CD4-positive, alpha-beta T cell treated with Interleukin-17A for 4 hours (primary cell): ENCODE results near the gene PEX7.
A peak's percentile ranks its signal among the peaks of the same experiment; 100 is the strongest.
"Not testable (repeated sequence)": the region's sequence is repeated elsewhere in the genome, so short reads cannot be mapped to it uniquely, and the experiment has no call there.

Experiments
- DNase-seq: peaks from one replicate; pipeline ENCODE4 v3.0.0-alpha.2; 2020; ENCODE audit warnings: mixed read lengths

PEX7 gene

DNA sequence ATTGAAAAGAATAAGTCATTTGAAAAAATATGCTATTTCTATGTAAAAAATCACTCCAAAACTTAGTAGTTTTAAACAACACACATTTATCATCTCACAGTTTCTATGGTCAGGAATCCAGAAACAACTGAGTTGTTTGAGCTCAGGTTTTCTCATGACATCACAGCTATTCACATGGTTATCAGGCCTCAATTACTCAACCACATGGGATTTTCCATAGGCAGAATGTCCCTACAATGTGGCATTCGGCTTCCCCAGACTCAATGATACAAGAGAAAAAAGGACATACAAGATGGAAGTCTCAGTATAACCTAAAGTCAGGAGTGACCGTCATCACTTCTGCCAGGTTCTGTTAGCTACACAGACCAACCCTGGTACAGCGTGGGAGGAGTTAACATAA is 96.3 kb downstream of the PEX7 start:
- DNase-seq, result no peak

DNA sequence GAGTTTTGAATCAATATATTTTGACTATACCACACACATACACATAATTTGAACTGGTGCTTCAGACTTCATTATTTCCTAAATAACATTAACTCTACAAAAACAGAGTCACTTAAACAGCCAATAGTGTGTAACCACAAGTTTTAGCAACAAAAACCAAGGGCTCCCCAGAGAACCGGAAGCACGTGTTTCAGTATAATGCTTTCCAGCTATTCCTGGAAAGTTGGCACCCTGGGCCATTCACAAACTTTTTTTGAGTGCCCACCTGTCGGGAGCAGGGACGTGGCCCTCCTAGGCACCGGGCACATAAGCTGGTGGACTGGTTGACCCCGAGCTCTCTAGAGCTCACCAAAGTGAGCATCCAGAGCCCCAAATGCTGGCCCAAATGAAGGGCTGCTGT is 97.8 kb downstream of the PEX7 start:
- no peak for DNase-seq

DNA sequence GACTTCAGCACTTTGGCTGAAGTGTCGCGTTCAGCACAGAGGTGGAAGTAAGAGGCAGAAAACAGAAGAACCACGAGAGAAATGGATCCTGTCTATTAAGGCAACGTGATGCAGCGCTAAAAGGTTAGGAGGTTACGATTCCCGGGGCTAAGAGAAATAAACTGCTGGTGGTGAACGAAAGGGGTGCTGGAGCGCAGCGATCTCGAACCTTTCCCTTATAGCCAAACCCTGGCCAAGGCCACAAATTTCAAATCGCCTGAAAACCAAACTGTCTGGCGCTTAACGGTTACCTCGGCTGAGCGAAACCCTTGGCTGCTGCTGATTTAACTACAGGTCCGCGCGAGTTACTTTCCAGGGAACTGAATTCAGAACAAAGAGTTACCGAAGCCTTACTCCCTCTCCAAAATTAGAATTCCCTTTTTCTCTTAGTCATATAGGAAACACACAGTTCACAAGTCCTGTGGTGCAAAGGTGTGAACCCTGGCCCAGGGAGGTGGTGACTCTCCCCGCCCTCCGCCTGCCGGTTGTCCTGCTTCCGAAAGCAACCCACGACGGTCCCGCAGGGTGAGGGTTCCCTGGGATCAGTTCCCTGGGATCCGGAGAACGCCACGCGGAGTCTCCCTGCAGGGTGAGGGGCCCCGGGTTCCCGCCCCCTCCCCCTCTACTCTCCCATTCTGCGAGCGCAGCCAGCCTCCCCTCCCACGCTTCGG is 98.4 kb downstream of the PEX7 start:
- peak; percentile 14 for DNase-seq

DNA sequence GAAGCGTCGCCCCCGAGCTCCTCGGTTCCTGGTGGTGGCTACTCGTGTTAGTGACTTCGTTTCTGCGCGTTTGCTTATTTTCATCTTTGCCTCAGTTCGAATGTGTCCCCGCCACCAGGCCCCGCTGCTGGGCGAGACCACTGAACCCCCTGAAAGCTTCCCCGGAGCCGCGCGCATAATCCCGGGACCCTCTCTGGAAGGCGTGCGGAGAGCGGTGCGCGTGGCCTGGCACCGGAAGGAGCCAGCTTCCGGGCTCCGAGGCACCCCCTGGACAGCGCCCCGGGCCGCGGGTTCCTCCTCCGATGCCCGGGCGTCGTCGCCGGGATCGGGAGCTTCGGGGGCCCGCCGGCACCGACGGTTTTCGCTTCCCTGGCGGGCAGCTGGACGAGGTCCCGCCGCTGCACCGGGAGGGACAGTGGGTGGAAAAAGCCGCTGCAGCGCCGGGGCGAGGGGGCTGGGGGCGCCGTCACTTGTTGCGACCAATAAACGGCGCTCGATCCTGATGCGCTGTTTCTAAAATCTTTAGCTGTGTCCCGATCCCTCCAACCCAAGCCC is 99.1 kb downstream of the PEX7 start:
- peak; percentile 4 for DNase-seq

DNA sequence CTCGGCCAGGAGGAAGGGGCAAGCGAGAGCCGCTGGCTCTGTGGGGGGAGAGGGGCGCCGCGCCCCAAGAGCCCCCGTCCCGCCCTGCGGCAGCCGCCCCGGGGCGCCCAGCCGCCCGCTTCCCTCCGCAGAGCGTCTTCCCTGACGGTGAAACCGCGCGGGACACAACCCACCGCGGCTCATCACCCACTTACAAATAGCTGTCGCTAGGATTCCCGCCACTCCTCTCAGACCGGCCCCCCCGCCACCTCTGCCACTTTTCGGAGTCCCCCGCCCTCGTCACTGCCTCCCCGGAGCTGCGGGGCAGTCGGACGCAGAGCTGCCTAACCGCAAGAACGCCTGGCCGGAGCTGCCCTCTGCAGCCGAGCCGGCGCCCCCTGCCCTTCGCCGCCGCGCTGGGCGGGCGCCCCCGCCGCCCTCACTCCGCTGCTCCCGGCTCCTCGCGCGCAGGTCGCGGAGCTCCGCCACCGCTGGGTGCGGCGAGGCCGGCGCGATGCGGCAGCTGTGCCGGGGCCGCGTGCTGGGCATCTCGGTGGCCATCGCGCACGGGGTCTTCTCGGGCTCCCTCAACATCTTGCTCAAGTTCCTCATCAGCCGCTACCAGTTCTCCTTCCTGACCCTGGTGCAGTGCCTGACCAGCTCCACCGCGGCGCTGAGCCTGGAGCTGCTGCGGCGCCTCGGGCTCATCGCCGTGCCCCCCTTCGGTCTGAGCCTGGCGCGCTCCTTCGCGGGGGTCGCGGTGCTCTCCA is 99.7 kb downstream of the PEX7 start, which contains the start of gene SLC35D3:
Gene SLC35D3 (plus strand): TSS at position 366 of the 749 bp plus-strand sequence. CDS start 128 bp downstream, at position 494.
- peak; percentile 8 for DNase-seq

DNA sequence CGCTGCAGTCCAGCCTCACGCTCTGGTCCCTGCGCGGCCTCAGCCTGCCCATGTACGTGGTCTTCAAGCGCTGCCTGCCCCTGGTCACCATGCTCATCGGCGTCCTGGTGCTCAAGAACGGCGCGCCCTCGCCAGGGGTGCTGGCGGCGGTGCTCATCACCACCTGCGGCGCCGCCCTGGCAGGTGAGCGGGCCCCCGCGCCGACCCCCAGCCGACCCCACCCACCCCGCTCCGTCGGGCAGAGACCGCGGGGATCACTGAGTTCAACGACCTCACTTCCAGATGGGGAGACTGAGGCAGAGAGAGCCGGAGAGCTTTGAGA is 100.3 kb downstream of the PEX7 start:
- DNase-seq, result peak; percentile 5

DNA sequence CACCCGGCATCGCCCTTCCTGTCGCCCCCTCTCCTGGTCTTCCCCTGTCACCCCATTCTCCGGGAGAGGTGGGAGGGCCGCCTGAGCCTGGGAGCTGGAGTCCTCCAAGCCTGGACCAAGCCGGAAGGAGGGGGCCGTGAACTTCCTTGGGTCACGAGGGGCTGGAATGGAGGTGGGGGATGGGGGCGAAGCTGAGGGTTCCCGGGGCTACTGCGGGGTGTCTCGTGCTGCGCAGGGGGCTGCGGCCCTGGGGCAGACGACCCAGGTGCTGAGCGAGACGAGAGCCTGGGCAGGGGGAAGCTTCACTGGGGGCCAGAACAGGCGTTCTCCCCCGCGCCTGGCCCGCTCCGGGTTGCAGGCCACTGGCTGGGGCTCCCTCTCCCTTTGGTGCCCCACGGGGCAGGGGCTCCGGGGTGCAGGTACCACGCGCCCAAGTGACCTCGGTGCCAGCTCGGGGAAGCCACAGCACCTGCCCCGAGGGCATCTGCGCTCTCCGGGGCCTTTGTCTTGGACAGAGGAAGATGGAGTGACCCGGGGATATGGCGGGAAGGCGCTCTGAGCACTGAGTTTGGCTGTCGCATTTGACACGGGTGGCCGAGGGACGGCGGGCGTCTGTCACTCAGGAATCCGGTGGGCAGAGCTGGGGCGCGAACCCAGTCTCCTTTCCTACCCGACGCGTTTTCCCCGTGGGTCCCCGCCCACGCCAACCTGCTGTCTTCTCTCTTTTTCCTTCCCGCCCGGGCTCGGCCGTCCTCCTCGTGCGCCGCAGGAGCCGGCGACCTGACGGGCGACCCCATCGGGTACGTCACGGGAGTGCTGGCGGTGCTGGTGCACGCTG is 100.9 kb downstream of the PEX7 start:
- peak; percentile 6 for DNase-seq

DNA sequence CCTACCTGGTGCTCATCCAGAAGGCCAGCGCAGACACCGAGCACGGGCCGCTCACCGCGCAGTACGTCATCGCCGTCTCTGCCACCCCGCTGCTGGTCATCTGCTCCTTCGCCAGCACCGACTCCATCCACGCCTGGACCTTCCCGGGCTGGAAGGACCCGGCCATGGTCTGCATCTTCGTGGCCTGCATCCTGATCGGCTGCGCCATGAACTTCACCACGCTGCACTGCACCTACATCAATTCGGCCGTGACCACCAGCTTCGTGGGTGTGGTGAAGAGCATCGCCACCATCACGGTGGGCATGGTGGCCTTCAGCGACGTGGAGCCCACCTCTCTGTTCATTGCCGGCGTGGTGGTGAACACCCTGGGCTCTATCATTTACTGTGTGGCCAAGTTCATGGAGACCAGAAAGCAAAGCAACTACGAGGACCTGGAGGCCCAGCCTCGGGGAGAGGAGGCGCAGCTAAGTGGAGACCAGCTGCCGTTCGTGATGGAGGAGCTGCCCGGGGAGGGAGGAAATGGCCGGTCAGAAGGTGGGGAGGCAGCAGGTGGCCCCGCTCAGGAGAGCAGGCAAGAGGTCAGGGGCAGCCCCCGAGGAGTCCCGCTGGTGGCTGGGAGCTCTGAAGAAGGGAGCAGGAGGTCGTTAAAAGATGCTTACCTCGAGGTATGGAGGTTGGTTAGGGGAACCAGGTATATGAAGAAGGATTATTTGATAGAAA is 101.7 kb downstream of the PEX7 start:
- no peak for DNase-seq

DNA sequence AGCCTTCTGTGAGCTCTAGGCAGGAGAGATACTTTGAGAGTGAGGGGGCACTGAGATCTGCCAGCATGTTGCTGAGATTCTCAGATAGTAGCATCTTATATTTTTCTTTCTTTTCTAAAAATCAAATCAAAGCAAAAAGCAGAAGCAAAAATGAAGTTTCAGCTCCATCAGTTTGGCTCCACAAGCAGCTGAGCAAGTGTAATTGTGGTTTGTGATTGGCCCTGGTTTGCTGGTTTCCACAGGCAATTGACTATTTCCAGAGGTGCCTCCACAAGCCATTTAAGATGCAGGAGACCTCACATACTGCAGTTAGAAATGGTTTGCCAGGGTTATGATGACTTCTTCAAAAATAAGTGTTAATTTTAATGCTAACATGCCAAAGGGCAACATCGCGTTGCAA is 104.0 kb downstream of the PEX7 start:
- no peak for DNase-seq

DNA sequence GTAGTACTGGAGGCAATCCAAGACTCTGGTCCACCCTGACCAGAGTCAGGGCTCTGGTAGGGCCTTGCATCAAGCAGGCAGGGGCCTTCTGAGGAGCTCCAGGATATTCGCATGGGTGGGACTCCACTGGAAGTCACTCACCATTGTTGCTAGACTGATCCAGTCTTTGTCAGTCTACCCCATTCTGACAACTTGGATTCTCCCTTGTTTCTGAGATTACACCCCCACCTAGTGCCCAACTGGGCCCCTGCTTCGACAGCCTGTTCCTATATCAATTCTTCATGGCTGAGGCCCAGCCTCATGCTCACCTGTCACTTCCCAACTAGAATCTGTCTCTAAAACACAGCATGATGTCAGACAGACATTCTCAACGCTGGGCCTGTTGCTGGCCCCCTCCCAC is 104.9 kb downstream of the PEX7 start:
- peak; percentile 32 for DNase-seq

DNA sequence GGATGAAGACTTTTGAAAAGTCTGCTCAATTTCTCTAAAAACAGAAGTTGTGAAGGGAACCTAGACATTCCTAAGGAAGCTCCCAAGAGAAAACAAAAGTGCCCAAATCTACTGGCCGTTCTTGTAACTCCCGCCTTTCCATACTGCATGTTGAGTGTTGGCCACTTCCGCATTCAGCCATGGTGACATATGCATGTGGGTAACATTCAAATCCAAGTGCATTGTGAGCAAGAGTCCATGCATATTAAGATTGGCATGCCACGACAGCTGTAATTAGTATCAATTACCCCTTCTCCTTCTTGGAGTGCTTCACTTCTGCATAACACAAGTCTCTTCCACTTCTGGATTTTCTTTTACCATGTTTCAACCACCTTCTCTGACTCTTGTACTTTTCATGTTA is 108.1 kb downstream of the PEX7 start:
- no peak for DNase-seq

DNA sequence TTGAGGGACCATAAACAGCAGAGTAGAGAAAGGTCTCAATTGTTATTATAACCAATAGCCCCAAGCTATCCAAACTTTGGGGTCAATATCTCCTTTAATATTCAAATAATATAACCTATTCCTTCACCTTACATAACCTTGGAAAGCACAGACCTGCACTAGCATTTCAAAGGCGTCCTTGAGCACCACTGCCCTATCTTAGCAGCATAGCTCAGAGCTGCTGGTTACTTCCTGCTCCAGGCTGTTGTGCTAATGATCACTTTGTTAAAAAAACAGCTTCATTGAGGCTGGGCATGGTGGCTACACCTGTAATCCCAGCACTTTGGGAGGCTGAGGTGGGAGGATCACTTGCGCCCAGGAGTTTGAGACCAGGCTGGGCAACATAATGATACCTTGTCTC is 110.2 kb downstream of the PEX7 start:
- DNase-seq, result no peak

DNA sequence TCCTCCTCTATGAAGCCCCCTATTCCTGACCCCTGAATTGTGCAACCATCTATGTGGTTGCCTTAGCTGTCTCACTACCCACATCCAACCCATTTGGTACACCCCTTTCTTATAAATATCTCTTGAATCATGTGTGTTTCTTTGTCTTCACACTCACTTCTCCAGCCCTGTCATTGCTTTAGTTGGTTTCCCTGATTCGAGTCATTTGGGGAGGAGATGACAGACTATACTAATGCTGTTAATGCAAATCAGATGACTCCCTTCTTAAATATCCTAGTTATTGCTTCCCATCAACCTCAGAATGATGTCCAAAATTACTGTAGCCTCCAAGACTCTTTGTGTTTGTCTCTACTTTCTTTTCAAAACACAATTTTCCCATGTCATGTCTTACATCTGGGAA is 122.7 kb downstream of the PEX7 start:
- DNase-seq, result no peak

DNA sequence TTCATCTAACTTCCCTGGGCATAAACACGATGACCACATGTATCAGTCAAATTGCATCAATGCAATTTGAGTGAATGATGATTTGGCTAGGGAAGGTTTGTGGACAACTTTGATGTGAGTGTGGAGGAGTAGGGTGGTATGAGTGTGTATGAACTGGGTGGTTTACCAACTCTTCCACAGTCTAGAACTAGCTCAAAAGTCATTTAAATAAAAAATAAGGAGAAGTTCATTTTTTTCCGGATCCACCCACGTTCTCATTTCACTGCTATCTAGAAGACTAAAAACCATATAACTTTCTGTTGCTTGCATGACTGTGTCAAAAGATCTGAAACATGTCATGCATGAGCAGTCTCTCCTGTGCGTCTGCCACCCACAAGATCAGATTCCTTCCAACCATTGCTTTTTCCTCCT is 123.3 kb downstream of the PEX7 start:
- no peak for DNase-seq

DNA sequence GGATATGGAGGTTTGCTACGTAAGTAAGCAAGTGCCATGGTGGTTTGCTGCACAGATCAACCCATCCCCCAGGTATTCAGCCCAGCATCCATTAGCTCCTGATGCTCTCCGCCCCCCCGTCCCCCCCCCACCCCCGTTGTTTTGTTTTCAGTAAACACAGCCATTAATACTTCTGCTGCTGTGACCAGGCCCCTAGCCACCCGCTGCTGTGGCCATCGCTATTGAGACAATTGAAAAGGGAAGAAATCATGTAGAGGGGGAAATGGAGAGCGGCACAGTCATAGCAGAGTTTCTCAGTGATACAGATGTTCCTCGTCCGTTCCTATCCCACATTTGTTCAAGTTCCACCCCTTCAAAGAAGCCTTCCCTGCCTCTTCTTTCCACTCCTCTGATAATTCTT is 124.6 kb downstream of the PEX7 start:
- no peak for DNase-seq

DNA sequence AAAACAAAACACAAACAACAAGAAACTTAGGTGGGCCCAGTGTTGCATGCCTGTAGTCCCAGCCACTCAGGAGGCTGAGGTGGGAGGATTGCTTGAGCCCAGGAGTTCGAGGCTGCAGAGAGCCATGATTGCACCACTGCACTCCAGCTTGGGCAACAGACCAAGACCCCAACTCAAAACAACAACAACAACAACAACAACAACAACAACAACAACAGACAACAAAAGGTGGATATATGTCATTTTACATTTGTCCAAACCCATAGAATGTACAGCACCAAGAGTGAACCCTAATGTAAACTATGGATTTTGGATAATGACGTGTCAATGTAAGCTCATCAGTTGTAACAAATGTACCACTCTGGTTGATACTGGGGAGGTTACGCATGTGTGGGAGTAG is 127.6 kb downstream of the PEX7 start:
- not testable (repeated sequence) for DNase-seq

DNA sequence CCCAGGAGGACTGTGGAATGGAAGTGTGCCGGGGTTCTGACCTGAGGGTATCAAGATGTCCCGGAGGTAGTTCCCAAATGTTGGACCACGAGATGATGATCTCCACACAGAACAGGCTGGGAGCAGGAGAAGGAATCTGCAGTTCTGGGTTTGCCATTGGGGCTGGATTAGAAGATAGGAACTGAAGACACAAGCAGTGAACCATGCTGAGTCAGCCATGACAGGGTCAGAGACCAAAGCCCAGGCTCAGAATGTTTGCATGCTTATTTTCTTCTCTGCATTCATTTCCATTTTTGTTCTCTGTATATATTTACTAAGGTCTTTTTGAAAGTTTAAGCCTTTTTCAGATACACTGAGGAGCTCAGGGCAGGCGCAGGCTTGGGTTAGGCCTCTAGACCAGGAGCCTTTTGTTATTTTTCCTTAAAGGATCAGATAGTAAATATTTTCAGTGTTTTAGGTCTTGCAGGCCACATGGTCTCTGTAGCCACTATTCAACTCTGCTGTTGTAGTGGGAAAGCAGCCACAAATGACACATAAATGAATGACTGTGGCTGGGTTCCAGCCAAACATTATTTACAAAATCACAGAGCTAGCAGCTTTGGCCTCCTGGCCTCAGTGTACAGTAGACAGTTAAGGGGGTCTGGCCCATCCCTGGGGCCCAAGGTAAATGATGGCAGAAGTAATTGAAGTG is 128.2 kb downstream of the PEX7 start:
- DNase-seq, result no peak

DNA sequence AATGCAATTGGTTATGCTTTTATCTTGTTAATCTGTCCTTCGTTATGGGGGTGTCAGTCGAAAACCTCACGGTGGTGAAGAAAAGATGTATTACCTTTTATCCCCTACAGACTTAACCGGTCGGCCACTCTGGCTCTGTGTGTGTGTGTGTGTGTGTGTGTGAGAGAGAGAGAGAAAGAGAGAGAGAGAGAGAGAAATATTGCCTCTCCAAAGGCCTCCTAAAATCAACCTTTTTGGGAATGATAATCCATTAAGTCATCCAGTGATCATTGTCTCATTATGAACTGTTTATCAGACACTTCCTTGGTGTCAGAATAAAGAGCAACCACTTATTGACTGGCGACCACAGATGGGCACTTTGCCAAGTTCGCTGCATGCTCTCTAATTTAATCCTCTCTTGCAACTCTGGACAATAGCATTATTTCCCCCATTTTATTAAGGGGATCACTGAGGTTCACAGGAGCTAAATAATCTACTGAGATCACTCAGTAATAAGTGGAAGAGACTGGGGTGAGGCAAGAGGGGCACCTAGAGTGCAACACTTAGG is 130.4 kb downstream of the PEX7 start:
- no peak for DNase-seq

DNA sequence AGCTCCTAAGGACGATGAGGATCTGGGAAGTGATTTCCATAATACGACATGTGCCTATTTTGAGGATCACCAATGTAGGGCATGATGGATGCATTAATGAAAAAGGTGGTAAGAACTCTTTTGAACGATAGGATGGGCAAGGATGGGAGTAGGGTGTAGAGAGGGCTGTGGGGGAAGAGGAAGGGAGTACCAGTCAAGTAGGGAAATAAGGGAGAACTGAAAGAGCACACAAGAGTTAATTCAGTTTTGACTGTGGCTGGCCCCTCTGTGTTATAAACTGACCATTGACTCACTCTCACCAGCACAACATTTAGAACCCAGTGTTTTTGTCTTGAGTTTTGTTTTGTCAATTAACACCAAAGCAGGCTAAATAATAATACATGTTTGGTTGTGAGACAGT is 132.7 kb downstream of the PEX7 start:
- DNase-seq, result no peak

DNA sequence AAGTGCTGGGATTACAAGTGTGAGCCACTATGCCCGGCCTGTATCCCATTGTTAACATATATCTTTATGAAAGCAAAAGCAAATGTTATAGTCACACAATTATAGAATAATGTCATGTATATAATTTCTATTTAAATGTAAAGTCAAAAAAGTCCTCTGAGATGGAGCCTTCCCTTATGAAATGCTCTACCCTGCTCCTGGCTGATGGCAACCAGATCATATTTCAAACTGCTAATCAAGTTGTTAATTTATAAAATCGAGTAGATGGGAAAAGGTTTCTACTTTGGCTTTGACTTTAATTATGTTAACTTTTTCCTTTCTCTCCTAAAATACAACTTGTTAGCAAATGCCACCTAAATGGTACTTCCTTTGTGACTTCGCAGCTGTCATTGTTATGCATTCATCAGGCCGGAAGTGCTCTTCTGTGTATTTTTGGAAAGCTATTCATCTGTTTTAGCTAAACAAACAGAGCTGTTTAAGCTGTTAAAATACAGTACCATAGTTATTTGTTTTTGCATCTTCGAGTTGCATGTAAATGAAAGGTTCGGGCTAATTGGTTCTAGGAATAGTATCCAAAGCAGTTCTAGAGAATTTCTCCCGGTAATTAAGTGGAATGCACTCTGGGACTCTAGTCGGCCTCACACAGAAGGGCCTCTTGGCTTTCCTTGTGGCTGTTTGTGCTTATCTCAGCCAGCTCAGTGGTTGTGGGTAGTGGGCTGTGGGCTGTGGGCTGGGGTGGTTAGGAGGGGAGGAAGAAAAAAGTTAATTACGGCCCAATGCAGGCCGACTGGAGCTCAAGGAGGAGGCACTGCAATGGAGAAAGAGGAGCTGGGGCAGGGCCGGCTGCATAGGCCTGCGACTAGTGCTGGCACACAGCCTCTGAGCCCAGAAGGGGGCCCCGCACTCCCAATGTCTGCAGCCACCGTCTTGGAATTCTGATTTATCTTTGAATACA is 134.5 kb downstream of the PEX7 start:
- no peak for DNase-seq

DNA sequence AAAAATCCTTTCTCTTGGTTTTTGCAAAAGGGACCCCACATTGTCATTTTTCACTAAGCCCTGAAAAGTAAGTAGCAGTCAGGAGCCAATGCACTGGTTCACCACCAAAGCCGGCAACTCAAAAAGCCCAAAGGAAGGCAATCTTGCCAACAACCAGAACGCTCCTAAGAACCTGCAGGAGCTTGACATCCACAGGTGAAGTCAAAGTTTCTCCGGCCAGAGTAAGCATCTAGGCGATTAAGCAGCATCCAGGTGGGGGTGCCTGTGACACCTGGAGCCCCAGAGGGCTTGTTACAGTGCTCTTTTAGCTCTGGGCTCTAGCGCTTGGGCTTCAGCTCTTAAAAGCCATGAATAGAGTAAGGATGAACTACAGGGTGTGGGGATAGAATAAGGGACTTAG is 135.8 kb downstream of the PEX7 start:
- no peak for DNase-seq
